Prostate gland (tissue), 2 donors: ENCODE measurements around the gene LAMB1. TPM values are rescaled to one million over a fixed set of nuclear protein-coding genes. Genes with fewer than 3 reads are reported as not detected.

Experiments
- DNase-seq: peaks from one replicate; pipeline ENCODE4 v3.0.0-alpha.2; 2019; ENCODE audit warnings: low spot score
- H3K27ac ChIP-seq, 2 donors: fragments of 200-600 bp; sonication (generic); 2 replicates each; pipeline ENCODE4 v1.5.1; 2017 to 2019
- H3K27me3 ChIP-seq: fragments of 200-600 bp; sonication (generic); replicated peaks from 2 replicates; pipeline ENCODE4 v1.5.1; 2019; ENCODE audit not compliant: insufficient read depth
- H3K36me3 ChIP-seq, 2 donors: fragments of 200-600 bp; sonication (generic); 1 replicate in 1 of 2; 2 replicates in 1 of 2; pipeline versions ENCODE4 v1.5.1 to v1.8.1; 2017 to 2019
- H3K4me1 ChIP-seq: fragments of 200-600 bp; sonication (generic); replicated peaks from 2 replicates; pipeline ENCODE4 v1.5.1; 2019
- H3K4me3 ChIP-seq, 2 donors: fragments of 200-600 bp; sonication (generic); 2 replicates each; pipeline ENCODE4 v1.5.1; 2017 to 2019
- H3K9me3 ChIP-seq: fragments of 200-600 bp; sonication (generic); 2 replicates; pipeline ENCODE4 v1.5.1; 2017
- CTCF ChIP-seq, 4 experiments: fragments of 200-600 bp in 2 of 4; fragments of 450-650 bp in 2 of 4; sonication (generic) in 2 of 4; IDR thresholded peaks; 1 replicate in 3 of 4; 2 replicates in 1 of 4; pipeline ENCODE4 v1.5.1; 2016 to 2019; ENCODE audit warnings: antibody characterized with exemption in 4 of 4, mild to moderate bottlenecking in 2 of 4, moderate library complexity in 2 of 4
- POLR2A ChIP-seq: fragments of 450-650 bp; IDR thresholded peaks from one replicate; pipeline ENCODE4 v1.6.1; 2016; ENCODE audit warnings: antibody characterized with exemption, mild to moderate bottlenecking
- POLR2AphosphoS5 ChIP-seq: sonication (generic); formaldehyde crosslinking; IDR thresholded peaks from one replicate; pipeline ENCODE4 v1.6.1; 2017; ENCODE audit warnings: antibody characterized with exemption
- WGBS: methylation state at CpG from one replicate; pipeline ENCODE4 v1.1.5; 2018; 5-methylcytosine and 5-hydroxymethylcytosine counted together
- intact Hi-C: fragments of 100-400 bp; cut with DNase I; formaldehyde crosslinking; loops from one replicate; pipeline ENCODE4 v1.14.2; 2022
- total RNA-seq, 2 donors: library from RNA; depleted of rRNA; stranded (reverse); fragments of >200 nt; gene quantifications; one replicate each; pipeline ENCODE4 v1.1.0, GENCODE V29; 2016

The LAMB1 gene
- total RNA-seq, 2 donors from 2014 or later = 15.5 to 64.1 TPM

GRCh38 chr7:107882766-107883165 lies 120.2 kb downstream of the LAMB1 start:
- TF ChIP-seq POLR2AphosphoS5 = no peak
- no peak for TF ChIP-seq POLR2A
- TF ChIP-seq CTCF (IDR thresholded peaks at IDR 0.05) = no peak
- H3K4me3 ChIP-seq = no peak overlapping the region
- intact Hi-C loops = no loop called here

DNA sequence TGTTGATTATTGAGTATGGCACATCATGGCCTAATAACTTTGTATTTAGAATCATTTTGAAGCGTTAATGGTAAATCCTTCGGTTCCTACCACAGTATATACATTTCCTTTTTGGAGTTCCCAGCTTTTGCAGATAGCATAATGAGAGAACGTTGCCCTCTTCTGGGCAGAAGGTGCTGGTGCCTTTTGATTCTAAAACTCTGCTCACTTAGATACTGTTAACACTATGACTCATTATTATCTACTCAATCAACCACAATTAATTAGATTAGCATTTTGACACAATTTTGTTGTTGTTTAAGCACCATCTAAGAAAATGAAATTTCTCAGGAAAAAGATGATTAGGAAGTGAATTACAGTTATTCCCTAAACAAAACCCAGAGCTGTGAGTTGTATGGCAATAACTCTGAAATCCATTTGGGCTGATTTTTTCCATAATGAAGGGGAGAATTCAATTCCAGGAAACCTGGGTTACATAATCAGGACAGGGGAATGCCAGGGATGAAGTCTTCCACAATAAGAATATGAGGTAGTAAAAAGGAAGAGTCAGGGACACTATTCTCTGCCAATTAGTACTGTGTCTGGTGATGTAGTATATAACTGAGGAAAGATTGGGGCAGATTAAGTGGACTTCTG lies 123.4 kb downstream of the LAMB1 start:
- no peaks in the 10 kb centered on the region for H3K27me3 ChIP-seq
- intact Hi-C loops = loop anchor here (2.0 to 10.0 kb wide), 4 partner anchors 105 to 417 kb away; partner anchors contain the start of genes COG5 and DUS4L
- TF ChIP-seq POLR2A (no peak), CTCF (IDR thresholded peaks at IDR 0.05) (peak; percentile 39 to 80 (median 70)), POLR2AphosphoS5 (peak; percentile 25)
- H3K36me3 ChIP-seq = no peaks in the 10 kb centered on the region
- WGBS = 2% methylated on average over 3 of the region's 3 CpGs
- no peak overlapping the region for H3K4me3 ChIP-seq
- DNase-seq = peak; percentile 39
- H3K9me3 ChIP-seq = no peaks in the 10 kb centered on the region
- H3K27ac ChIP-seq = no peak overlapping the region
- H3K4me1 ChIP-seq = no peaks in the 10 kb centered on the region

More at GRCh38 chr7:107882766-107883165, 120.2 kb downstream of the LAMB1 start:
- Histone ChIP-seq H3K27me3 (no peaks in the 10 kb centered on the region), H3K4me1 (no peaks in the 10 kb centered on the region), H3K9me3 (no peaks in the 10 kb centered on the region), H3K36me3 (no peaks in the 10 kb centered on the region), H3K27ac (no peak overlapping the region)
- no peak for DNase-seq
- WGBS = 88% methylated on average over 2 of the region's 2 CpGs

GRCh38 chr7:107878636-107879035 lies 124.3 kb downstream of the LAMB1 start:
- TF ChIP-seq POLR2AphosphoS5 = no peak
- TF ChIP-seq POLR2A = no peak
- no peak for TF ChIP-seq CTCF (IDR thresholded peaks at IDR 0.05)
- no peak overlapping the region for H3K27ac ChIP-seq
- 64% methylated on average over 3 of the region's 3 CpGs for WGBS
- H3K9me3 ChIP-seq = no peaks in the 10 kb centered on the region
- intact Hi-C loops = loop anchor here (5.0 to 10.0 kb wide), 3 partner anchors 104 to 314 kb away; partner anchors contain the start of genes COG5 and DUS4L
- H3K36me3 ChIP-seq = no peaks in the 10 kb centered on the region
- H3K27me3 ChIP-seq = no peaks in the 10 kb centered on the region
- H3K4me3 ChIP-seq = no peak overlapping the region
- no peak for DNase-seq
- no peaks in the 10 kb centered on the region for H3K4me1 ChIP-seq

DNA sequence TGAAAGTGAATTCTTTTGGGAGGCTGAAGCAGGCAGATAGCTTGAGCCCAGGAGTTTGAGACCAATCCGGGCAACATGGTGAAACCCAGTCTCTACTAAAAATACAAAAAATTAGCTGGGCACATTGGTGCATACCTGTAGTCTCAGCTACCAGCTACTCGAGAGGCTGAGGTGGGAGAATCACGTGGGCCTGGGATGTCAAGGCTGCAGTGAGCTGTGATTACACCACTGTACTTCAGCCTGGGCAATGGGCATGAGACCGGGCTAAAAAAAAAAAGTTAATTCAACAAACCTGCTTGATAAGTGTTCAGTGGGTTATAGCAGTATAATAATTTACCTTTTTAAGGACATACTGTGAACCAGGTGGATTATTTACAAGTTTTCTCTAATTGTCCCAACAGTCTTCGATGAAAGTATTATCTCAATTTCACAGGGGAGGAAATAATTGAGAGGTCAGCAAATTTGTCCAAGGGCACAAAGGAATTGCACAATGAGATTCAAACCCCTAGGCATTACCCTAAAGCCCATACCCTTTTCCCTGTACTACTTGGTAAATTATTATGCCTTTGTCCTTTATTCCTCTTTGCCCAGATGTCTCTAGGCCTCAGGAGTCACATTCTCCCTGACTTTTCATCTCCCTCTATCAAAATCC lies 125.1 kb downstream of the LAMB1 start:
- Histone ChIP-seq H3K4me1 (no peaks in the 10 kb centered on the region), H3K36me3 (no peaks in the 10 kb centered on the region), H3K9me3 (no peaks in the 10 kb centered on the region), H3K27me3 (no peaks in the 10 kb centered on the region), H3K4me3 (no peak overlapping the region), H3K27ac (no peak overlapping the region)
- no peak for DNase-seq
- no peak for TF ChIP-seq POLR2A
- TF ChIP-seq CTCF (IDR thresholded peaks at IDR 0.05) = no peak
- TF ChIP-seq POLR2AphosphoS5 = no peak
- intact Hi-C loops = loop anchor here (5.0 to 10.0 kb wide), 3 partner anchors 103 to 313 kb away; partner anchors contain the start of genes COG5 and DUS4L
- WGBS = 77% methylated on average over 5 of the region's 5 CpGs
